ENCODE measurements around the gene CLDN2.

DNA sequence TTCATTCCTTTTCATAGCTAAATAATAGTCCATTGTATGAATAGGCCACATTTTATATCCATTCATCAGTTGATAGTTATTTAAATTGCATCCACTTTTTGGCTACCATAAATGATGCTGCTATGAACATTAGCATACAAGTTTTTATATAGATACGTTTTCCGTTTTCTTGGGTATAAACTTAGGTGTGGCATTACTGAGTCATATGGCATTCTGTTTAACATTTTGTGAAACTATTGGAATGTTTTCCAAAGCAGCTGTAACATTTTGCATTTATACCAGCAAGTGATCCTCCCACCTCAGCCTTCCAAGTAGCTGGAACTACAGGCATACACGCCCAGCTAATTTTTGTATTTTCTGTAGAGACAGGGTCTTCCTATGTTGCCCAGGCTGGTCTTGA, 26.3 kb downstream of the CLDN2 start:
- TF ChIP-seq POLR2A (IDR thresholded peaks at IDR 0.05; ENCODE audit: low read depth, low read length) (no peak), JUND (IDR thresholded peaks at IDR 0.05; ENCODE audit: low read depth, low read length) (no peak), LARP7 (IDR thresholded peaks at IDR 0.05) (no peak), TAF1 (IDR thresholded peaks at IDR 0.05; ENCODE audit: borderline replicate concordance, low read depth, low read length) (no peak), MXI1 (IDR thresholded peaks at IDR 0.05; ENCODE audit: low read depth, low read length) (no peak), CREM (IDR thresholded peaks at IDR 0.05; ENCODE audit: low read depth) (no peak), GABPA (IDR thresholded peaks at IDR 0.05; ENCODE audit: low read depth) (no peak), KAT2A (conservative IDR thresholded peaks at IDR 0.05; ENCODE audit: control insufficient read depth, low read depth, low read length) (no peak)
- TF ChIP-seq, protein P1, sequence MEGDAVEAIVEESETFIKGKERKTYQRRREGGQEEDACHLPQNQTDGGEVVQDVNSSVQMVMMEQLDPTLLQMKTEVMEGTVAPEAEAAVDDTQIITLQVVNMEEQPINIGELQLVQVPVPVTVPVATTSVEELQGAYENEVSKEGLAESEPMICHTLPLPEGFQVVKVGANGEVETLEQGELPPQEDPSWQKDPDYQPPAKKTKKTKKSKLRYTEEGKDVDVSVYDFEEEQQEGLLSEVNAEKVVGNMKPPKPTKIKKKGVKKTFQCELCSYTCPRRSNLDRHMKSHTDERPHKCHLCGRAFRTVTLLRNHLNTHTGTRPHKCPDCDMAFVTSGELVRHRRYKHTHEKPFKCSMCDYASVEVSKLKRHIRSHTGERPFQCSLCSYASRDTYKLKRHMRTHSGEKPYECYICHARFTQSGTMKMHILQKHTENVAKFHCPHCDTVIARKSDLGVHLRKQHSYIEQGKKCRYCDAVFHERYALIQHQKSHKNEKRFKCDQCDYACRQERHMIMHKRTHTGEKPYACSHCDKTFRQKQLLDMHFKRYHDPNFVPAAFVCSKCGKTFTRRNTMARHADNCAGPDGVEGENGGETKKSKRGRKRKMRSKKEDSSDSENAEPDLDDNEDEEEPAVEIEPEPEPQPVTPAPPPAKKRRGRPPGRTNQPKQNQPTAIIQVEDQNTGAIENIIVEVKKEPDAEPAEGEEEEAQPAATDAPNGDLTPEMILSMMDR (IDR thresholded peaks at IDR 0.05 in 2 of 3, conservative IDR thresholded peaks at IDR 0.05 in 1 of 3; ENCODE audit: control insufficient read depth in 2 of 3, extremely low read depth in 1 of 3, insufficient read depth in 1 of 3, low read depth in 3 of 3, low read length in 3 of 3): no peak
